Lung (tissue), 12 donors: ENCODE measurements around the gene GHDC. TPM values are rescaled to one million over a fixed set of nuclear protein-coding genes. Genes with fewer than 3 reads are reported as not detected.

Experiments
- ATAC-seq: fragments of 200-7000 bp; cut with Tn5 transposase; one replicate; pipeline ENCODE4 v1.9.1; 2020; ENCODE audit warnings: moderate number of reproducible peaks; ENCODE audit not compliant: insufficient read depth, low FRiP score
- DNase-seq, 3 donors: peaks; one replicate each; pipeline ENCODE4 v3.0.0-alpha.2; 2013 to 2017
- H3K27ac ChIP-seq, 2 donors: one replicate each; pipeline ENCODE4 v1.5.1; 2013; ENCODE audit warnings: mild to moderate bottlenecking in 2 of 2, moderate library complexity in 2 of 2, control low read depth in 1 of 2, inconsistent platforms in 1 of 2, low read depth in 1 of 2, low read length in 1 of 2
- H3K27me3 ChIP-seq, 3 donors: one replicate each; pipeline ENCODE4 v1.5.1; 2013; ENCODE audit warnings: low read length in 2 of 3; ENCODE audit not compliant: control insufficient read depth in 3 of 3, insufficient read depth in 3 of 3
- H3K36me3 ChIP-seq, 4 donors: one replicate each; pipeline ENCODE4 v1.5.1; 2013; ENCODE audit warnings: low read length in 4 of 4, mild to moderate bottlenecking in 1 of 4, moderate library complexity in 1 of 4; ENCODE audit not compliant: control insufficient read depth in 4 of 4, insufficient read depth in 4 of 4
- H3K4me1 ChIP-seq, 5 donors: one replicate each; pipeline ENCODE4 v1.5.1; 2013; ENCODE audit warnings: low read length in 5 of 5, mild to moderate bottlenecking in 2 of 5, moderate library complexity in 1 of 5; ENCODE audit not compliant: control insufficient read depth in 5 of 5, insufficient read depth in 5 of 5
- H3K4me3 ChIP-seq: one replicate; pipeline ENCODE4 v1.5.1; 2013; ENCODE audit warnings: mild to moderate bottlenecking, control low read depth, moderate library complexity
- H3K9ac ChIP-seq, 2 donors: one replicate each; pipeline ENCODE4 v1.5.1; 2013; ENCODE audit warnings: low read length in 2 of 2, control low read depth in 1 of 2; ENCODE audit not compliant: insufficient read depth in 1 of 2
- H3K9me3 ChIP-seq, 4 donors: one replicate each; pipeline ENCODE4 v1.5.1; 2013; ENCODE audit warnings: low read length in 3 of 4, mild to moderate bottlenecking in 1 of 4, moderate library complexity in 1 of 4; ENCODE audit not compliant: control insufficient read depth in 4 of 4, insufficient read depth in 3 of 4
- CTCF ChIP-seq: IDR thresholded peaks from 2 replicates; pipeline ENCODE4 v1.5.1; 2012; ENCODE audit warnings: mild to moderate bottlenecking; ENCODE audit errors: control extremely low read depth, extremely low read depth
- WGBS, 2 donors: extraction: QIAGEN DNeasy Blood & Tissue Kit; methylation state at CpG; one replicate each; pipeline ENCODE4 v1.1.7; 2013; 5-methylcytosine and 5-hydroxymethylcytosine counted together
- polyA plus RNA-seq, 2 donors: library from polyadenylated mRNA; stranded (reverse); fragments of 200-250 nt; gene quantifications; one replicate each; pipeline ENCODE4 v1.2.1, GENCODE V29; 2013
- total RNA-seq, 2 donors: library from RNA; depleted of rRNA in 1 of 2; stranded (reverse); fragments of >200 nt in 1 of 2; gene quantifications; one replicate each; pipeline ENCODE4 v1.2.1, GENCODE V29; 2014 to 2021
- donor health status: control.
- donor health status: control.
- donor health status: Bipolar disorder and iron deficiency.
- donor health status: healthy.
- donor health status: DM: yes; HTN: yes; CAD: no.

Gene GHDC
- total and polyA plus RNA-seq, 4 donors: 17.2 to 33.3 (median 22.6) TPM

- DNase-seq: no peak
- TF ChIP-seq CTCF: no peak
Measured at GRCh38 chr17:42197564-42198156, 3.4 kb upstream of the GHDC start.

GRCh38 chr17:42193216-42193968 lies 902 bp downstream of the GHDC start:
- Histone ChIP-seq H3K27ac (peak overlapping the region in 1 of 2 donors; percentile 62), H3K9ac (no peak overlapping the region), H3K4me3 (peak overlapping the region; percentile 54), H3K4me1 (peaks cover 0 to 15% (median 0%) of the 10 kb centered on the region in 5 donors), H3K36me3 (peaks cover 0 to 13% (median 0%) of the 10 kb centered on the region in 4 donors), H3K27me3 (no peaks in the 10 kb centered on the region), H3K9me3 (no peaks in the 10 kb centered on the region)
- DNase-seq (no peak), ATAC-seq (no peak)
- WGBS, 2 donors: 67 to 75% methylated on average over 12 of the region's 12 CpGs
- no peak for TF ChIP-seq CTCF

More at GRCh38 chr17:42197564-42198156, 3.4 kb upstream of the GHDC start:
- ATAC-seq: no peak
- no peak overlapping the region for H3K4me3 ChIP-seq
- H3K27ac ChIP-seq: no peak overlapping the region
- H3K27me3 ChIP-seq: no peaks in the 10 kb centered on the region
- H3K36me3 ChIP-seq: peaks cover 0 to 27% (median 9%) of the 10 kb centered on the region in 4 donors
- WGBS, 2 donors: 93 to 94% methylated on average over 8 of the region's 8 CpGs
- no peak overlapping the region for H3K9ac ChIP-seq
- H3K9me3 ChIP-seq: no peaks in the 10 kb centered on the region
- H3K4me1 ChIP-seq: peaks cover 0 to 15% (median 9%) of the 10 kb centered on the region in 5 donors

- no peak overlapping the region for H3K4me3 ChIP-seq
- H3K27ac ChIP-seq: no peak overlapping the region
- 90 to 93% methylated on average over 19 to 23 of the region's 23 CpGs for WGBS, 2 donors
- no peaks in the 10 kb centered on the region for H3K27me3 ChIP-seq
- TF ChIP-seq CTCF: no peak
- H3K36me3 ChIP-seq: peaks cover 0 to 13% (median 0%) of the 10 kb centered on the region in 4 donors
- no peaks in the 10 kb centered on the region for H3K9me3 ChIP-seq
- H3K9ac ChIP-seq: no peak overlapping the region
- ATAC-seq (no peak), DNase-seq (no peak)
- H3K4me1 ChIP-seq: peaks cover 0 to 15% (median 0%) of the 10 kb centered on the region in 5 donors
Measured at GRCh38 chr17:42192189-42193126, 1.8 kb downstream of the GHDC start.
